Fibroblast of peridontal ligament (primary cell): ENCODE data around the gene A1BG.
"Not testable (repeated sequence)": the region's sequence is repeated elsewhere in the genome, so short reads cannot be mapped to it uniquely, and the experiment has no call there.

Source experiments
- DNase-seq: peaks from one replicate; pipeline ENCODE4 v3.0.0-alpha.2; 2010; ENCODE audit errors: extremely low read depth

The A1BG gene

GRCh38 chr19:58385891-58386575, 32.7 kb upstream of the A1BG start:
- DNase-seq = no peak

- no peak for DNase-seq
Observed at GRCh38 chr19:58385313-58385890, 32.1 kb upstream of the A1BG start.

DNA sequence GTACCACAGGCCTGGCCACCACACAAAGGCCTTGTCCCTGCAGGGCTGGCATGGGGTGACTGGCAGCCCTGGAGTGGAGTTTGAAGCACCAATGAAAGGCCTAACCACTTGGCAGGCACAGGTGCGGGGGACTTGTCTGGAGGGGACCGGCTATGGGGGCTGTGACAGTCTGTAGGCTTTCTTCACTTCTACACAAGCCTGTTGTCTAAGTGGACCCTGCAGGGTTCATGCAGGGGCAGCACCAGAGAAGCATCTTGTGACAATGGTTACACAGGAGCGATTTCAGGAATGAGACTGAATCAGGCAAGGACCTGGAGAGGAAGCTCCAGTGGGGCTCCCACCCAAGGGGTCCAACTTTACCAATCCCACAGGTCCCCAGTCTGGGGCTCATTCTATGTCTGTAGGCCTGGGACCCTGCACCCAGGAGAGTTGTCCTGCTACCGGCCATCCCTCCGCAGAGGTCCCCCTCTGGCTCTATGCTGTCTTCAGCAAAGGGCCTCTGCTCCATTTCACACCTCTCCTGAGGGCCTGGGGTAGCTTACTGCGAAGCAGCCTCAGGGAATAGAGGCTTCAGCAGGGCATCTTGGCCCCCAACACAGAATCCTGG, 29.8 kb upstream of the A1BG start:
- DNase-seq = no peak

DNA sequence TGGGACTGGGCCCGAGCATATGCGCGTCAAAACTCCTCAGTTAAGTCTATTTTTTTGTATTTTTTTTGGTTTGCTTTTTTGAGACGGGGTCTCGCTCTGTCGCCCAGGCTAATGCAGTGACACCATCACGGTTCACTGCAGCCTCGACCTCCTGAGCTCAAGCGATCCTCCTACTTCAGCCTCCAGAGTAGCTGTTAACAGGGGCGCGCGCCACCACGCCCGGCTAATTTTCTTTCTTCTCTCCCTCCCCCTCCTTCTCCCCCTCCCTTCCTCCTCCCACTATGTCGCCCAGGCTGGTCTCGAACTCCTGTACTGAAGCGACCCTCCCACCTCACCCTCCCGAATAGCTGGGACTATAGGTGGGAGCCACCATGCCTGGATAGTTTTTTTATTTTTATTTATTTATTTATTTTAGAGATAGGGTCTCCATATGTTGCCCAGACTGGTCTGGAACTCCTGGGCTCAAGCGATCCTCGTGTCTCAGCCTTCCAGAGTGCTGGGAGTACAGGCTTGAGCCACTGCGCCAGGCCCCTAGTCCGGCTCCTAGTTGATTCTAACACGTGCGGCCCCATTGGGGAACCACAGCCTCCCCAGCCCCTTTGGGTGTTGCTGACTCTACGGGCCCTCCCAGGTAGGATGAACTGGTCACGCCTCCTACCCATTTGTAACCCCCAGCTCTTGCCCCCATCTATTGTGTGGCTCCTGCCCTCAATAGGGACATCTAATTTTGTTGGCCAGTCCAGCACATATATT, 28.3 kb upstream of the A1BG start:
- DNase-seq = no peak

DNA sequence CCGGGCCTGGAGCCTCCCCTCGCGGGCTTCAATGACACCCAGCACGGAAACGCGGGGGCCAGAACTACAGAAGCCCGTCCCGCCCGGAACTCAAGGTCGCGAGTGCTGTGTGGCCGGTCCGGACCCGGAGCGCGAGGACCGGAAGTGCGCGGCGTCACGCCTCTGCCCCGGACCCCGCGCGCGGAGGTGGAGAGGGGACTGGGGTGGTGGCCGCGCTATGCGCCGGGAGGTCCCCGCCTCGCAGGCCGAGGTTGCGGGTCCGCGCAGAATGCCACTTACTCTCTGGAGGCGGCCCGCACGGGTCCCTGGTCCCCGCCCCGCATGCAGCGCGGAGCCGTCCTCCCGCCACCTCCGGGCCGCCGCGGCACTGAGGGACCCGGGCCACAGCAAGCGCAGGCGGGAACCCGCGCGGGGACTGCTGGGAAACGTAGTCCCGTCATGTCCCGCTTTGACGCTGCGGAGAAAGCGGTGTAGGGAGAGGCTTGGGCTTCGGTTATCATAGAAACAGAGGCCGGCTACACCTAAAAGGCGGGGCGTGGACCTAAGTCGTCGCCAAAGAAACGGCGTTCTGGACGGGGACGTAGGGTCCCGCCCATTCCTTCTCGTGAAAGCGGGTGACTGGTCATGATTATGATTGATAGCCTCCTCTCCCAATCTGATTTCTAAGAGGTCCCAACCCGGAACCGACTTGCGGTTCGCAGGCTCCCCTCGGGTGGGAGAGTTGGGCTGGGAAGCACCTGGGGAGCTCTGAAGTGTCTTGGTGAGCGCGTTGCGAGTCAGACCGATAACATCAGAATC, 27.6 kb upstream of the A1BG start, which contains the start of gene ZNF837:
ZNF837 (minus strand) TSS at position 369 of the 798 bp plus-strand sequence. CDS start 11,698 bp downstream, outside the sequence.
- peak; percentile 100 for DNase-seq

DNA sequence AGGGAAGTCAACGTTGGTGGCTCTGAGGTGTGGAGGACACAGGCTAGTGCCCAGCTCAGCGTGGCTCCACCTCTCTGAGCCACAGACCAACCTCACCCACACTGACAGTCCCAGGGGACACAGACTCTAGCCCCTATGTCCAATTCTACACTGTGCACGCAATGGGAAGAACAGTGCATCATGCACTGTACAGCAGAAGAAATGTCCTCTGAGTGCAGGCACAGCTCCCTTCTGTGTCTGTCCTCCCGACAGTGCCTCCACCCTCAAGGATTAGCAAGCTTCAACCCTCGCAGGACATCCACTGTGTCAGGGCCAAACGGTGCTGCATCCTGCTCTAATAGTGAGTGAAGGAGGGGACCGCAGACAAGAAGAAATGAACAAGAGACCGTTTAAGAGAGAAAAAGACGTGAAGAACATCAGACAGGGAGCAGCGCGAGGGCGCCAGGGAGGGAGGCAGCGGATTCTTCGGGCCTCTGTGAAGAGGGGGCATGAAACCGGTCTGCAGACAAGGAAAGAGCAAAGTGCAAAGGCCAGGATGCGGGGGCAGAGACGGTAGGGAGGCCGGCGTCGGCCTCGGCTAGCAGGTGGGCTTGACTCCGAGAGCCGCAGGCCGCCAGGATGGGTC, 26.9 kb upstream of the A1BG start:
- DNase-seq = no peak

DNA sequence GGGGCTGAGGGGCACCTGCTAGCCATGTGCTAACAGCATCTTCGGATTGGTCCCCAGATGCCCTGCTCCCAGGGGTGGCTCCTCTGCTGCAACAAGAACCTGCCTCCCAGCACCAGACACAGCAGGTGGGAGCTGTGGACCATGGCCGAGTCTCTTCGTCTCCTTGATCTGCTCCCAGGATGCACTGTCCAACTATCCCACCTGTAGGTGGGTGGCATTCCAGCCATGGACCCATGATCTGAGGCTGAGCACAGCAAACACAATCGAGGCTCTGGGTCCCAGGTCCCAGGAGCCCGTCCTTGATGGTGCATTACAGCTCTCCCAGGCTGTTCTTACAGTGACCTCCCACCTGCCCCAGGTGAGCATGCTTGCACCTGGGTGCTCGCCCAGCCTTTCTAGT, 26.0 kb upstream of the A1BG start:
- DNase-seq = no peak

- DNase-seq = not testable (repeated sequence)
Observed at GRCh38 chr19:58376724-58377123, 23.4 kb upstream of the A1BG start.

- peak; percentile 34 for DNase-seq
Observed at GRCh38 chr19:58374200-58374599, 20.9 kb upstream of the A1BG start.

DNA sequence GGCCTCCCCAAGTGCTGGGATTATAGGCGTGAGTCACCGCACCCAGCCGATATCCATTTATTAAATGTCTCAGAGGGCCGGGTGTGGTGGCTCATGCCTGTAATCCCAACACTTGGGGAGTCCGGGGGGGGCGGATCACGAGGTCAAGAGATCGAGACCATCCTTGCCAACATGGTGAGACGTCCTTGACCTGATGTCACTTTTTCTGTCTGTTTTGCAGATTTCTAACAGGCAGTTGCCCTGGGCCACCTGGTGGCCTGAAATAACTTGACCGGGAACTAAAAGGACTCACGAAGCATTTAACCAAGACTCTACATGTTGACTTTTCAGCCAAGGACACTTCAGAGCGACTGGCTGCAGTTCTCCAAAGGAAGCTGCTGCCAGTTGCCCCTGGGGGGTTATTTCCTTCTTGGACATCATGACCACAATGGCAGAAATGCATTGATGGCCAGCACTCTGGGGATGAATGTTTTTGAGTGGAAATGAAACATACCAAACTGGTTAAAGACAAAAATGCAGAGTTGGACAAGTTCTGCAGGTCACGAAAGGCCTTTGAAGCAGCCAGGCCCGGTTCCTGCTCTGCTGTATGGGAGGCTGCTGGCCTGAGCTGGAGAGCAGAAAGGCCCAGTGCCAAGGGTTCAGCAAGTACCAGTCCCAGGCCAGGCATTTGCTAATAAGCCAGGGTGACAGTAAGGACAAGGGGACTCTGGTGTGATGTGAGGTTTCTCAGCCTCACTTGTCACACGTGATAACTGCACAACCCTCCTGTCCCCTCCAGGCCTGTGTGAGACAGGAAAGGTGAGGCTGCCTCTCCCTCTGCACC, 19.2 kb upstream of the A1BG start:
- DNase-seq = no peak

GRCh38 chr19:58368561-58369360, 15.5 kb upstream of the A1BG start:
- no peak for DNase-seq

- DNase-seq = no peak
Observed at GRCh38 chr19:58367698-58368454, 14.6 kb upstream of the A1BG start.

DNA sequence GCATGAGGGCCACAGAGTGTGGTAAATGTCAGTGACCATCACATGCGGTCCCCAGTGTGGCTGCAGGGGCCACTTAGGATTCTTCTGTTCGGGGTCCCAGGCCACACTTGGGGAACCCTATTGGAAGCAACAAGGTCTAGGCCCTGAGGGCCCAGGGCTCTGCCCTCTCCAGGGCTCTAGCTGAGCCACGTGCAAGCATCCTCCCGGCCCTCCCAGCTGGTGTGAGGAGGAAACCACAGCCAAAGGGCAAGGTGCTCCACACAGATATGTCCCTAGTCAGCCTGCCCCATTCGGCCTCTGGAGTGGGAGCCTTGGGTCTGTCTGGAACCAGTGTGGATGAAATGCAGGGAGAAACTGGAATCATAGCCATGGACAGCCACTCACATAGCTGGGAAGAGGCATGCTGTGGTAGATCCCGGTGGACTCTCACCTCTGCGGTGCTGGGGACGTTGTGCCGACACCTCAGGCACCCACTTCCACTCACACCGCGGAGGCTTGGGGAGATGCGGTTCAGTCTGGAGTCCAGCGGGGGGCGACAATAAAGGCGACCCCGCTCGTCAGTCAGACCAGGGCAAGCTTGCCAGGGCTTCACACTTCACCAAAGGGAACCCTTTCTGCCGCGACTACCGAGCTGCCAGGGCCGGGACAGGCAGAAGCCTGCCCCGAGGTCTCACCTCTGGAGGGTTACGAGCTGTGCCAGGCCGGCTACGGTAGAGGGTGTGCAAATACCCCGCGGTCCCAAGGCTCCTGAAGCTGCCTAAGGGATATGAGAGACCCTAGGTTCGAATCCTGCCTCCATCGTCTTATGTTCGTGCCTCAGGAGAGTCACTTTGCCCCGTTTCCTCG, 13.5 kb upstream of the A1BG start:
- DNase-seq = no peak

- no peak for DNase-seq
Observed at GRCh38 chr19:58364146-58364545, 10.9 kb upstream of the A1BG start.

- peak; percentile 95 for DNase-seq
Observed at GRCh38 chr19:58362272-58362994, 9.1 kb upstream of the A1BG start, which contains the start of gene ZNF497. TSS of gene ZNF497 (minus strand) at chr19:58362751. CDS start at chr19:58357635, 5,116 bp downstream.

DNA sequence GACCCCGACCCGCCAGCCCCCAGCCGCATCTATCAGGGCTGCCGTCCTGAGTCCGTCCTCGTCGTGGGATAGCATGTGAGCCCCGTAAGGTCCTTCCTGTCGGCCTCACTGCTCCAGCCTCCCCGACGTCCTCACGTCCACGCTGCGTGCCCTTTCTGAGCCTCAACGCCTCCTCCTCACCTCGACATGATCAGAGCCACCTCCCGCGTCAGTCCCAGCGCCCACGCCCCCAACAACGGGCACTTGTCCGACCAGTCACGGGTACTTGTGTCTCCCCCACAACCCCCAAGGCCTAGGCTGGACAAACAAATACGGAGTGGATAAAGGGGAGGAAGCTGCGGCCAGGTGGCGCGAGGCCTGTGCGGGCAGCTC, 8.6 kb upstream of the A1BG start:
- no peak for DNase-seq
